Endothelial cell of umbilical vein (primary cell): ENCODE measurements around the gene BEST2.

Experiments
- CTCF ChIP-seq, 2 donors: IDR thresholded peaks; 1 replicate in 1 of 2; 2 replicates in 1 of 2; pipeline ENCODE4 v1.5.1; 2011; ENCODE audit warnings: low read length in 2 of 2, mild to moderate bottlenecking in 2 of 2, moderate library complexity in 2 of 2, control low read depth in 1 of 2, inconsistent platforms in 1 of 2, low read depth in 1 of 2; ENCODE audit not compliant: insufficient read depth in 1 of 2; ENCODE audit errors: extremely low read depth in 1 of 2
- MAX ChIP-seq: IDR thresholded peaks from 2 replicates; pipeline ENCODE4 v1.6.1; 2011; ENCODE audit not compliant: insufficient read depth, insufficient read length
- POLR2A ChIP-seq: IDR thresholded peaks from 2 replicates; pipeline ENCODE4 v1.6.1; 2012; ENCODE audit warnings: low read depth, mild to moderate bottlenecking, control low read depth, low read length
- POLR2AphosphoS5 ChIP-seq: IDR thresholded peaks from 2 replicates; pipeline ENCODE4 v1.6.1; 2012; ENCODE audit warnings: low read depth, mild to moderate bottlenecking, control low read depth, low read length, moderate library complexity; ENCODE audit not compliant: insufficient read depth

GRCh38 chr19:12720296-12720695, 31.3 kb upstream of the BEST2 start:
- TF ChIP-seq CTCF (IDR thresholded peaks at IDR 0.05; ENCODE audit: extremely low read depth in 1 of 2, insufficient read depth in 1 of 2, low read depth in 1 of 2, low read length in 2 of 2) = no peak
- no peak for TF ChIP-seq POLR2A
- no peak for TF ChIP-seq POLR2AphosphoS5
- TF ChIP-seq MAX = no peak
